Activated CD8-positive, alpha-beta T cell treated with anti-CD3 and anti-CD28 coated beads, Interleukin-2, amount 10 ng/mL, durations not matched to agents 7 days and 5 days (primary cell): ENCODE measurements around the gene CLINT1. TPM values are rescaled to one million over a fixed set of nuclear protein-coding genes. Genes with fewer than 3 reads are reported as not detected.
A peak's percentile ranks its signal among the peaks of the same experiment; 100 is the strongest.

Experiments used
- ATAC-seq: fragments of 150-1000 bp; cut with Tn5 transposase; one replicate; pipeline ENCODE4 v1.10.0; 2021; ENCODE audit warnings: moderate library complexity
- CTCF ChIA-PET: fragments of 350-600 bp; sonication (Branson Sonifier 250); formaldehyde crosslinking; loops from one replicate; lab custom pipeline; 2021; ENCODE audit warnings: antibody characterized with exemption; lab: Charles Lee
- POLR2A ChIA-PET: fragments of 350-600 bp; sonication (Branson Sonifier 250); formaldehyde crosslinking; loops from one replicate; lab custom pipeline; 2021; ENCODE audit warnings: antibody characterized with exemption; lab: Charles Lee
- DNase-seq: peaks from one replicate; pipeline ENCODE4 v3.0.0-alpha.2; 2020
- H3K27ac Mint-ChIP-seq: one replicate; pipeline ENCODE4 v1.8.0; 2021; ENCODE audit warnings: mild to moderate bottlenecking, mixed read lengths
- H3K27me3 Mint-ChIP-seq: one replicate; pipeline ENCODE4 v1.8.0; 2021; ENCODE audit warnings: low read depth, mixed read lengths
- H3K36me3 Mint-ChIP-seq: one replicate; pipeline ENCODE4 v1.8.0; 2021; ENCODE audit warnings: low read depth, mixed read lengths
- H3K4me1 Mint-ChIP-seq: one replicate; pipeline ENCODE4 v1.8.0; 2021; ENCODE audit warnings: low read depth, mixed read lengths
- H3K4me3 Mint-ChIP-seq: one replicate; pipeline ENCODE4 v1.8.0; 2021; ENCODE audit warnings: mild to moderate bottlenecking, mixed read lengths
- H3K9me3 Mint-ChIP-seq: one replicate; pipeline ENCODE4 v1.8.0; 2022; ENCODE audit warnings: mixed read lengths; ENCODE audit not compliant: insufficient read depth
- total RNA-seq, 2 experiments: library from RNA; stranded (reverse); gene quantifications; one replicate each; pipeline ENCODE4 v1.2.3, GENCODE V29; 2021

Gene CLINT1
- total RNA-seq, 2 experiments from 2014 or later: 65.7 to 67.2 TPM

GRCh38 chr5:157835041-157835440 lies 23.9 kb downstream of the CLINT1 start:
- Mint-ChIP-seq H3K4me1 (no peaks in the 10 kb centered on the region), H3K27me3 (no peaks in the 10 kb centered on the region), H3K9me3 (no peaks in the 10 kb centered on the region), H3K27ac (no peak overlapping the region), H3K36me3 (no peaks in the 10 kb centered on the region), H3K4me3 (no peak overlapping the region)
- CTCF ChIA-PET: interaction anchor here (1.5 kb wide), 1 partner anchor 114 kb away, joined by 5 read pairs; no protein-coding TSS in a partner anchor
- DNase-seq (no peak), ATAC-seq (no peak)
- POLR2A ChIA-PET: no interaction called here

- peak; percentile 45 for ATAC-seq
Observed at GRCh38 chr5:157828944-157829639, 29.9 kb downstream of the CLINT1 start.

GRCh38 chr5:157828105-157828943 lies 30.6 kb downstream of the CLINT1 start:
- Mint-ChIP-seq H3K36me3 (no peaks in the 10 kb centered on the region), H3K27me3 (no peaks in the 10 kb centered on the region), H3K4me1 (peaks cover 15% of the 10 kb centered on the region), H3K27ac (peak overlapping the region; percentile 58), H3K4me3 (no peak overlapping the region), H3K9me3 (no peaks in the 10 kb centered on the region)
- ChIA-PET CTCF (interaction anchor here (0.9 to 1.7 kb wide), 6 partner anchors 8 to 29 kb away, joined by 3 to 8 read pairs (median 4); no protein-coding TSS in a partner anchor), POLR2A (no interaction called here)
- ATAC-seq (peak; percentile 55), DNase-seq (no peak)

More at GRCh38 chr5:157828944-157829639, 29.9 kb downstream of the CLINT1 start:
- Mint-ChIP-seq H3K27me3 (no peaks in the 10 kb centered on the region), H3K4me3 (no peak overlapping the region), H3K9me3 (no peaks in the 10 kb centered on the region), H3K36me3 (no peaks in the 10 kb centered on the region), H3K27ac (no peak overlapping the region), H3K4me1 (peaks cover 15% of the 10 kb centered on the region)
- ChIA-PET POLR2A (no interaction called here), CTCF (interaction anchor here (0.9 to 1.7 kb wide), 7 partner anchors 9 to 91 kb away, joined by 3 to 8 read pairs (median 3); no protein-coding TSS in a partner anchor)
- DNase-seq: no peak

- POLR2A ChIA-PET: no interaction called here
Observed at GRCh38 chr5:157827423-157827822, 31.5 kb downstream of the CLINT1 start.

GRCh38 chr5:157823655-157824054 lies 35.3 kb downstream of the CLINT1 start:
- H3K4me3 Mint-ChIP-seq: no peak overlapping the region
- POLR2A ChIA-PET: no interaction called here
- no peak for ATAC-seq
- no peaks in the 10 kb centered on the region for H3K9me3 Mint-ChIP-seq
- DNase-seq: no peak
- H3K4me1 Mint-ChIP-seq: peaks cover 29% of the 10 kb centered on the region
- CTCF ChIA-PET: interaction anchor here (1.9 kb wide), 1 partner anchor 125 kb away, joined by 9 read pairs; no protein-coding TSS in a partner anchor
- no peaks in the 10 kb centered on the region for H3K27me3 Mint-ChIP-seq
- no peak overlapping the region for H3K27ac Mint-ChIP-seq
- peaks cover 8% of the 10 kb centered on the region for H3K36me3 Mint-ChIP-seq

More at GRCh38 chr5:157827423-157827822, 31.5 kb downstream of the CLINT1 start:
- no peak for ATAC-seq
- Mint-ChIP-seq H3K27me3 (no peaks in the 10 kb centered on the region), H3K36me3 (peaks cover 2% of the 10 kb centered on the region), H3K9me3 (no peaks in the 10 kb centered on the region), H3K27ac (no peak overlapping the region), H3K4me1 (peaks cover 15% of the 10 kb centered on the region), H3K4me3 (no peak overlapping the region)
- CTCF ChIA-PET: interaction anchor here (1.2 to 2.2 kb wide), 3 partner anchors 10 to 91 kb away, joined by 4 to 8 read pairs (median 6); no protein-coding TSS in a partner anchor
- DNase-seq: no peak

GRCh38 chr5:157821822-157822622 lies 36.9 kb downstream of the CLINT1 start:
- Mint-ChIP-seq H3K9me3 (no peaks in the 10 kb centered on the region), H3K4me3 (no peak overlapping the region), H3K27ac (no peak overlapping the region), H3K36me3 (peaks cover 12% of the 10 kb centered on the region), H3K27me3 (no peaks in the 10 kb centered on the region), H3K4me1 (peaks cover 26% of the 10 kb centered on the region)
- POLR2A ChIA-PET: no interaction called here
- DNase-seq: no peak
- CTCF ChIA-PET: interaction anchor here (1.5 to 1.9 kb wide), 2 partner anchors 96 to 127 kb away, joined by 7 to 9 read pairs; no protein-coding TSS in a partner anchor
- ATAC-seq: no peak

- H3K36me3 Mint-ChIP-seq: peaks cover 14% of the 10 kb centered on the region
Observed at GRCh38 chr5:157821405-157821804, 37.5 kb downstream of the CLINT1 start.

GRCh38 chr5:157820593-157821252 lies 38.2 kb downstream of the CLINT1 start:
- Mint-ChIP-seq H3K27me3 (no peaks in the 10 kb centered on the region), H3K4me1 (peaks cover 23% of the 10 kb centered on the region), H3K27ac (no peak overlapping the region), H3K36me3 (peaks cover 15% of the 10 kb centered on the region), H3K4me3 (no peak overlapping the region), H3K9me3 (no peaks in the 10 kb centered on the region)
- POLR2A ChIA-PET: no interaction called here
- no peak for ATAC-seq
- DNase-seq: peak; percentile 49
- CTCF ChIA-PET: interaction anchor here (0.9 to 4.4 kb wide), 9 partner anchors 8 to 1286 kb away, joined by 3 to 94 read pairs (median 4); no protein-coding TSS in a partner anchor

More at GRCh38 chr5:157821405-157821804, 37.5 kb downstream of the CLINT1 start:
- no peaks in the 10 kb centered on the region for H3K27me3 Mint-ChIP-seq
- H3K4me1 Mint-ChIP-seq: peaks cover 26% of the 10 kb centered on the region
- no peaks in the 10 kb centered on the region for H3K9me3 Mint-ChIP-seq
- ATAC-seq (no peak), DNase-seq (no peak)
- CTCF ChIA-PET: no interaction called here
- no peak overlapping the region for H3K27ac Mint-ChIP-seq
- POLR2A ChIA-PET: no interaction called here
- no peak overlapping the region for H3K4me3 Mint-ChIP-seq

- no peak overlapping the region for H3K4me3 Mint-ChIP-seq
- H3K9me3 Mint-ChIP-seq: no peaks in the 10 kb centered on the region
- H3K36me3 Mint-ChIP-seq: peaks cover 19% of the 10 kb centered on the region
- no peaks in the 10 kb centered on the region for H3K27me3 Mint-ChIP-seq
- ChIA-PET CTCF (interaction anchor here (0.7 to 4.4 kb wide), 11 partner anchors 9 to 1287 kb away, joined by 3 to 94 read pairs (median 4); no protein-coding TSS in a partner anchor), POLR2A (no interaction called here)
- peaks cover 25% of the 10 kb centered on the region for H3K4me1 Mint-ChIP-seq
- ATAC-seq (no peak), DNase-seq (no peak)
- H3K27ac Mint-ChIP-seq: no peak overlapping the region
Observed at GRCh38 chr5:157819502-157820115, 39.3 kb downstream of the CLINT1 start.

GRCh38 chr5:157818368-157818767 lies 40.6 kb downstream of the CLINT1 start:
- DNase-seq (no peak), ATAC-seq (no peak)
- H3K27ac Mint-ChIP-seq: no peak overlapping the region
- no peaks in the 10 kb centered on the region for H3K27me3 Mint-ChIP-seq
- no peaks in the 10 kb centered on the region for H3K9me3 Mint-ChIP-seq
- H3K4me1 Mint-ChIP-seq: peaks cover 27% of the 10 kb centered on the region
- CTCF ChIA-PET: interaction anchor here (1.3 to 4.4 kb wide), 5 partner anchors 8 to 176 kb away, joined by 4 to 94 read pairs (median 7); no protein-coding TSS in a partner anchor
- peaks cover 24% of the 10 kb centered on the region for H3K36me3 Mint-ChIP-seq
- POLR2A ChIA-PET: no interaction called here
- no peak overlapping the region for H3K4me3 Mint-ChIP-seq
